HCT116 (cell line): ENCODE results near the gene RNF180. TPM values are rescaled to one million over a fixed set of nuclear protein-coding genes. Genes with fewer than 3 reads are reported as not detected.

ENCODE experiments used
- ATAC-seq: fragments of 200-7000 bp; cut with Tn5 transposase; 2 replicates; pipeline ENCODE4 v1.9.1; 2020; ENCODE audit warnings: mild to moderate bottlenecking, moderate library complexity
- BruUV-seq: library from RNA; stranded (reverse); fragments of 400-500 nt; replicated peaks from 2 replicates; lab custom pipeline; 2021; lab: Mats Ljungman, UMichigan
- CTCF ChIA-PET: fragments of 300-600 bp; sonication (Branson Sonifier 250); formaldehyde crosslinking; loops from one replicate; lab custom pipeline; 2021; ENCODE audit warnings: antibody characterized with exemption; lab: Charles Lee
- POLR2A ChIA-PET: fragments of 300-600, 350-600 bp; sonication (Branson Sonifier 250); formaldehyde crosslinking; loops from one replicate; lab custom pipeline; 2021; ENCODE audit warnings: antibody characterized with exemption; lab: Charles Lee
- RAD21 ChIA-PET, 2 experiments: fragments of 300-600 bp; sonication (Branson Sonifier 250); formaldehyde crosslinking; loops; one replicate each; lab custom pipeline; 2023; ENCODE audit warnings: low total read pairs in 2 of 2; ENCODE audit not compliant: uncharacterized antibody in 2 of 2, unreplicated experiment in 2 of 2, low non-redundant PET in 1 of 2; lab: Charles Lee
- DNase-seq: peaks from one replicate; pipeline ENCODE4 v3.0.0-alpha.2; 2010; ENCODE audit warnings: low read depth, low spot score
- H2AFZ ChIP-seq: fragments of 200-600 bp; shearing (Covaris generic), sonication (generic); 2 replicates; pipeline ENCODE4 v1.6.1; 2017; ENCODE audit warnings: low read depth, mixed run types, mixed read lengths, antibody characterized with exemption, low read length; ENCODE audit not compliant: poor library complexity, severe bottlenecking
- H3K27ac ChIP-seq: 2 replicates; pipeline ENCODE4 v1.5.1; 2012; ENCODE audit warnings: low read depth, low read length
- H3K27me3 ChIP-seq: fragments of 200-600 bp; sonication (generic); 2 replicates; pipeline ENCODE4 v1.6.1; 2016; ENCODE audit warnings: mixed run types, low read length, mixed read lengths; ENCODE audit not compliant: insufficient read depth
- H3K36me3 ChIP-seq, 2 experiments: fragments of 200-500 bp in 1 of 2; fragments of 200-600 bp in 1 of 2; sonication (Bioruptor generic) in 1 of 2; sonication (generic) in 1 of 2; 2 replicates each; pipeline versions ENCODE4 v1.5.1 to v1.6.1; 2014 to 2016; ENCODE audit warnings: low read length in 2 of 2, inconsistent platforms in 1 of 2, mixed read lengths in 1 of 2, mixed run types in 1 of 2; ENCODE audit not compliant: insufficient read depth in 2 of 2, control insufficient read depth in 1 of 2
- H3K4me1 ChIP-seq, 2 experiments: fragments of 200-600 bp in 1 of 2; sonication (generic) in 1 of 2; 2 replicates each; pipeline versions ENCODE4 v1.5.1 to v1.6.1; 2012 to 2017; ENCODE audit warnings: low read length in 2 of 2, inconsistent platforms in 1 of 2, mild to moderate bottlenecking in 1 of 2, mixed read lengths in 1 of 2, mixed run types in 1 of 2, moderate library complexity in 1 of 2; ENCODE audit not compliant: insufficient read depth in 2 of 2, control insufficient read depth in 1 of 2
- H3K4me2 ChIP-seq: fragments of 200-600 bp; sonication (generic); 2 replicates; pipeline ENCODE4 v1.6.1; 2017; ENCODE audit warnings: mixed run types, low read length, mixed read lengths
- H3K4me3 ChIP-seq, 2 experiments: fragments of 200-600 bp in 1 of 2; sonication (generic) in 1 of 2; replicated peaks in 1 of 2; 2 replicates each; pipeline ENCODE4 v1.5.1; 2011 to 2016; ENCODE audit warnings: low read length in 2 of 2, control low read depth in 1 of 2, low read depth in 1 of 2, mild to moderate bottlenecking in 1 of 2, mixed read lengths in 1 of 2, mixed run types in 1 of 2
- H3K79me2 ChIP-seq: fragments of 200-600 bp; sonication (generic); 2 replicates; pipeline ENCODE4 v1.6.1; 2017; ENCODE audit warnings: mild to moderate bottlenecking, mixed run types, low read length, moderate library complexity, mixed read lengths; ENCODE audit not compliant: insufficient read depth
- H3K9ac ChIP-seq: fragments of 200-600 bp; sonication (generic); 2 replicates; pipeline ENCODE4 v1.6.1; 2016; ENCODE audit warnings: low read length, mixed read lengths
- H3K9me2 ChIP-seq: fragments of 200-600 bp; sonication (generic), shearing (Covaris generic); 2 replicates; pipeline ENCODE4 v1.6.1; 2017; ENCODE audit warnings: mixed run types, mild to moderate bottlenecking, moderate library complexity; ENCODE audit not compliant: insufficient read depth
- H3K9me3 ChIP-seq, 2 experiments: fragments of 200-500 bp in 1 of 2; fragments of 200-600 bp in 1 of 2; sonication (Bioruptor generic) in 1 of 2; sonication (generic) in 1 of 2; 2 replicates each; pipeline ENCODE4 v1.6.1; 2014 to 2017; ENCODE audit warnings: low read length in 2 of 2, mixed read lengths in 2 of 2, inconsistent platforms in 1 of 2, low read depth in 1 of 2, mild to moderate bottlenecking in 1 of 2, mixed run types in 1 of 2, moderate library complexity in 1 of 2; ENCODE audit not compliant: control insufficient read depth in 1 of 2, insufficient read depth in 1 of 2
- H4K20me1 ChIP-seq: fragments of 200-600 bp; sonication (generic), shearing (Covaris generic); 2 replicates; pipeline ENCODE4 v1.6.1; 2017; ENCODE audit warnings: mixed run types, mild to moderate bottlenecking, moderate library complexity; ENCODE audit not compliant: insufficient read depth
- CBX3 ChIP-seq: IDR thresholded peaks from 2 replicates; pipeline ENCODE4 v1.6.1; 2012; ENCODE audit warnings: low read depth
- EGR1 ChIP-seq: IDR thresholded peaks from 2 replicates; pipeline ENCODE4 v1.6.1; 2012; ENCODE audit warnings: low read depth
- EZH2 ChIP-seq: fragments of 200-600 bp; sonication (generic); IDR thresholded peaks from 2 replicates; pipeline ENCODE4 v1.6.1; 2017; ENCODE audit warnings: antibody characterized with exemption, mixed run types
- EZH2phosphoT487 ChIP-seq: fragments of 200-600 bp; IDR thresholded peaks from 2 replicates; pipeline ENCODE4 v1.6.1; 2018; ENCODE audit warnings: antibody characterized with exemption, borderline replicate concordance
- JUND ChIP-seq: IDR thresholded peaks from 2 replicates; pipeline ENCODE4 v1.6.1; 2012
- POLR2A ChIP-seq: IDR thresholded peaks from 2 replicates; pipeline ENCODE4 v1.7.0; 2011; ENCODE audit warnings: borderline replicate concordance; ENCODE audit not compliant: insufficient read depth, insufficient read length; ENCODE audit errors: extremely low read depth
- SIN3A ChIP-seq: IDR thresholded peaks from 2 replicates; pipeline ENCODE4 v1.6.1; 2012; ENCODE audit warnings: low read depth
- SP1 ChIP-seq: IDR thresholded peaks from 2 replicates; pipeline ENCODE4 v1.6.1; 2012; ENCODE audit warnings: low read depth
- SRF ChIP-seq: IDR thresholded peaks from 2 replicates; pipeline ENCODE4 v1.6.1; 2012; ENCODE audit warnings: low read depth
- TCF7L2 ChIP-seq: IDR thresholded peaks from 2 replicates; pipeline ENCODE4 v1.7.0; 2011; ENCODE audit warnings: borderline replicate concordance, inconsistent platforms; ENCODE audit not compliant: insufficient read depth, insufficient read length; ENCODE audit errors: extremely low read depth
- YY1 ChIP-seq: IDR thresholded peaks from 2 replicates; pipeline ENCODE4 v1.6.1; 2011; ENCODE audit warnings: low read length, low read depth, moderate library complexity, mild to moderate bottlenecking; ENCODE audit not compliant: insufficient replicate concordance; ENCODE audit errors: extremely low read depth
- ZFX ChIP-seq: fragments of 450-650 bp; IDR thresholded peaks from 2 replicates; pipeline ENCODE4 v1.6.1; 2017
- intact Hi-C: fragments of 100-400 bp; cut with micrococcal nuclease; formaldehyde crosslinking; loops from 2 replicates; pipeline ENCODE4 v1.10.0; 2022
- total RNA-seq: library from RNA; stranded (reverse); gene quantifications from one replicate; pipeline ENCODE4 v1.2.1, GENCODE V29; 2021; ENCODE audit not compliant: unreplicated experiment
- TF ChIP-seq, protein P1 (sequence below): IDR thresholded peaks from 2 replicates; pipeline ENCODE4 v1.6.1; 2012
- TF ChIP-seq, protein P2 (sequence below): IDR thresholded peaks from 2 replicates; pipeline ENCODE4 v1.6.1; 2012
- TF ChIP-seq, protein P3 (sequence below): IDR thresholded peaks from 2 replicates; pipeline ENCODE4 v1.6.1; 2012; ENCODE audit warnings: low read depth
- TF ChIP-seq, protein P4 (sequence below), 3 experiments: fragments of 200-600 bp in 1 of 3; sonication (generic) in 1 of 3; IDR thresholded peaks in 2 of 3; conservative IDR thresholded peaks in 1 of 3; 2 replicates each; pipeline ENCODE4 v1.5.1; 2012 to 2017; ENCODE audit warnings: low read depth in 2 of 3, low read length in 2 of 3, antibody characterized with exemption in 1 of 3, borderline replicate concordance in 1 of 3, control low read depth in 1 of 3, mild to moderate bottlenecking in 1 of 3, mixed read lengths in 1 of 3, mixed run types in 1 of 3, moderate library complexity in 1 of 3; ENCODE audit not compliant: insufficient read depth in 1 of 3

RNF180 gene
- total RNA-seq, 1 experiment from 2014 or later, result not detected

DNA sequence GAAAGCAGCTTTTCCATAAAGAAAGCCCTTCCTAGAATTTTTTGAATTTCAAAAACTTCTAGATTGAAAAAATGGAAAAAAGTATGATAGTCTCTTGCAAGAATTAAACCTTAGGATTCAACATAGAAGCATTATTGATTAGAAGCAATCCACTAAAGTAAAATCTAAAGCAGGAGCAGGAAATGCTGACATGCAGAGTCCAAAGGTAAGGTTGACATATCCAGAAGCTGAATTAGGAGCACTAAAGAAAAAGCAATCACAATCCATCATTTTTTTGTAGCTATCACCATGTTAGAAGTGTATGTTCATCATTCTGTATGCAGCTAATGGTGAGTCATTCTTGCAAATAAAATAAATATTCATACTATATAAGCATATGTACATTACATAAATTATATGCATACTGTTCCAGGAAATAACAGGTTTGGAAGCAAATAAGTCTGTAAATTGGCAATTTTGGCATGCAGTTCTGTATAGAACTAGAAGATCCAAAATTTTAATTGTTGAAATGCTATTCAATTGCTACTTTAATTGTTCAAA, 39.4 kb upstream of the RNF180 start:
- Histone ChIP-seq H3K4me2 (no peak overlapping the region), H3K79me2 (no peaks in the 10 kb centered on the region), H3K27ac (no peak overlapping the region), H4K20me1 (no peaks in the 10 kb centered on the region), H2AFZ (no peak overlapping the region), H3K9ac (no peak overlapping the region), H3K9me3 (peaks cover 0 to 20% of the 10 kb centered on the region in 2 experiments; a peak in 2 of 4 replicates), H3K27me3 (no peaks in the 10 kb centered on the region)
- ATAC-seq, result no peak
- intact Hi-C loops, result no loop called here
- TF ChIP-seq SIN3A (no peak), SP1 (no peak), TCF7L2 (no peak), SRF (no peak), ZFX (no peak), EZH2 (no peak), EGR1 (no peak), JUND (no peak), POLR2A (no peak), YY1 (no peak), EZH2phosphoT487 (no peak), CBX3 (no peak)
- TF ChIP-seq, protein P1, sequence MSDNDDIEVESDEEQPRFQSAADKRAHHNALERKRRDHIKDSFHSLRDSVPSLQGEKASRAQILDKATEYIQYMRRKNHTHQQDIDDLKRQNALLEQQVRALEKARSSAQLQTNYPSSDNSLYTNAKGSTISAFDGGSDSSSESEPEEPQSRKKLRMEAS, result no peak
- TF ChIP-seq, protein P2, sequence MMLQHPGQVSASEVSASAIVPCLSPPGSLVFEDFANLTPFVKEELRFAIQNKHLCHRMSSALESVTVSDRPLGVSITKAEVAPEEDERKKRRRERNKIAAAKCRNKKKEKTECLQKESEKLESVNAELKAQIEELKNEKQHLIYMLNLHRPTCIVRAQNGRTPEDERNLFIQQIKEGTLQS, result no peak
- TF ChIP-seq, protein P3, sequence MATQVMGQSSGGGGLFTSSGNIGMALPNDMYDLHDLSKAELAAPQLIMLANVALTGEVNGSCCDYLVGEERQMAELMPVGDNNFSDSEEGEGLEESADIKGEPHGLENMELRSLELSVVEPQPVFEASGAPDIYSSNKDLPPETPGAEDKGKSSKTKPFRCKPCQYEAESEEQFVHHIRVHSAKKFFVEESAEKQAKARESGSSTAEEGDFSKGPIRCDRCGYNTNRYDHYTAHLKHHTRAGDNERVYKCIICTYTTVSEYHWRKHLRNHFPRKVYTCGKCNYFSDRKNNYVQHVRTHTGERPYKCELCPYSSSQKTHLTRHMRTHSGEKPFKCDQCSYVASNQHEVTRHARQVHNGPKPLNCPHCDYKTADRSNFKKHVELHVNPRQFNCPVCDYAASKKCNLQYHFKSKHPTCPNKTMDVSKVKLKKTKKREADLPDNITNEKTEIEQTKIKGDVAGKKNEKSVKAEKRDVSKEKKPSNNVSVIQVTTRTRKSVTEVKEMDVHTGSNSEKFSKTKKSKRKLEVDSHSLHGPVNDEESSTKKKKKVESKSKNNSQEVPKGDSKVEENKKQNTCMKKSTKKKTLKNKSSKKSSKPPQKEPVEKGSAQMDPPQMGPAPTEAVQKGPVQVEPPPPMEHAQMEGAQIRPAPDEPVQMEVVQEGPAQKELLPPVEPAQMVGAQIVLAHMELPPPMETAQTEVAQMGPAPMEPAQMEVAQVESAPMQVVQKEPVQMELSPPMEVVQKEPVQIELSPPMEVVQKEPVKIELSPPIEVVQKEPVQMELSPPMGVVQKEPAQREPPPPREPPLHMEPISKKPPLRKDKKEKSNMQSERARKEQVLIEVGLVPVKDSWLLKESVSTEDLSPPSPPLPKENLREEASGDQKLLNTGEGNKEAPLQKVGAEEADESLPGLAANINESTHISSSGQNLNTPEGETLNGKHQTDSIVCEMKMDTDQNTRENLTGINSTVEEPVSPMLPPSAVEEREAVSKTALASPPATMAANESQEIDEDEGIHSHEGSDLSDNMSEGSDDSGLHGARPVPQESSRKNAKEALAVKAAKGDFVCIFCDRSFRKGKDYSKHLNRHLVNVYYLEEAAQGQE, result no peak
- TF ChIP-seq, protein P4, sequence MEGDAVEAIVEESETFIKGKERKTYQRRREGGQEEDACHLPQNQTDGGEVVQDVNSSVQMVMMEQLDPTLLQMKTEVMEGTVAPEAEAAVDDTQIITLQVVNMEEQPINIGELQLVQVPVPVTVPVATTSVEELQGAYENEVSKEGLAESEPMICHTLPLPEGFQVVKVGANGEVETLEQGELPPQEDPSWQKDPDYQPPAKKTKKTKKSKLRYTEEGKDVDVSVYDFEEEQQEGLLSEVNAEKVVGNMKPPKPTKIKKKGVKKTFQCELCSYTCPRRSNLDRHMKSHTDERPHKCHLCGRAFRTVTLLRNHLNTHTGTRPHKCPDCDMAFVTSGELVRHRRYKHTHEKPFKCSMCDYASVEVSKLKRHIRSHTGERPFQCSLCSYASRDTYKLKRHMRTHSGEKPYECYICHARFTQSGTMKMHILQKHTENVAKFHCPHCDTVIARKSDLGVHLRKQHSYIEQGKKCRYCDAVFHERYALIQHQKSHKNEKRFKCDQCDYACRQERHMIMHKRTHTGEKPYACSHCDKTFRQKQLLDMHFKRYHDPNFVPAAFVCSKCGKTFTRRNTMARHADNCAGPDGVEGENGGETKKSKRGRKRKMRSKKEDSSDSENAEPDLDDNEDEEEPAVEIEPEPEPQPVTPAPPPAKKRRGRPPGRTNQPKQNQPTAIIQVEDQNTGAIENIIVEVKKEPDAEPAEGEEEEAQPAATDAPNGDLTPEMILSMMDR (IDR thresholded peaks at IDR 0.05 in 2 of 3, conservative IDR thresholded peaks at IDR 0.05 in 1 of 3; ENCODE audit: borderline replicate concordance in 1 of 3, insufficient read depth in 1 of 3, low read depth in 2 of 3, low read length in 2 of 3), result no peak
- TF ChIP-seq, all 23 proteins: peak for 0
- DNase-seq, result no peak
- BruUV-seq, result no TSS peak
- H3K36me3 ChIP-seq, result no peaks in the 10 kb centered on the region
- no peak overlapping the region for H3K4me3 ChIP-seq
- CTCF ChIA-PET, result no interaction called here
- POLR2A ChIA-PET, result no interaction called here
- no peaks in the 10 kb centered on the region for H3K4me1 ChIP-seq
- RAD21 ChIA-PET, result no interaction called here
- H3K9me2 ChIP-seq, result no peaks in the 10 kb centered on the region
